K562 (cell line): ENCODE results near the gene NEDD8. TPM values are rescaled to one million over a fixed set of nuclear protein-coding genes. Genes with fewer than 3 reads are reported as not detected.

Experiments used
- CHD1 ChIP-seq: fragments of 200-600 bp; sonication (generic); IDR thresholded peaks from one replicate; pipeline ENCODE4 v1.6.1; 2012; ENCODE audit warnings: mild to moderate bottlenecking, moderate library complexity, low read length, inconsistent platforms
- ESRRA ChIP-seq: fragments of 450-650 bp; IDR thresholded peaks from 2 replicates; pipeline ENCODE4 v1.6.1; 2014; ENCODE audit warnings: low read depth, mild to moderate bottlenecking, moderate library complexity, borderline replicate concordance
- HNRNPL ChIP-seq: fragments of 200-400 bp; formaldehyde crosslinking; IDR thresholded peaks from 2 replicates; pipeline ENCODE4 v1.6.1; 2017; ENCODE audit warnings: low read depth, mild to moderate bottlenecking, low read length
- IRF2 ChIP-seq: sonication (generic); formaldehyde crosslinking; IDR thresholded peaks from 2 replicates; pipeline ENCODE4 v1.8.1; 2022; ENCODE audit warnings: mild to moderate bottlenecking, missing genetic modification reagents
- MGA ChIP-seq: fragments of 450-650 bp; IDR thresholded peaks from 2 replicates; pipeline ENCODE4 v1.6.1; 2016; ENCODE audit warnings: mild to moderate bottlenecking, moderate library complexity
- NR3C1 ChIP-seq: sonication (generic); formaldehyde crosslinking; IDR thresholded peaks from 2 replicates; pipeline ENCODE4 v1.8.1; 2022; ENCODE audit warnings: missing genetic modification reagents
- PYGO2 ChIP-seq: fragments of 450-650 bp; IDR thresholded peaks from 2 replicates; pipeline ENCODE4 v1.6.1; 2016; ENCODE audit warnings: mild to moderate bottlenecking, missing genetic modification characterization, moderate library complexity, missing compliant biosample characterization
- RBFOX2 ChIP-seq: fragments of 200-400 bp; formaldehyde crosslinking; IDR thresholded peaks from 2 replicates; pipeline ENCODE4 v1.6.1; 2017; ENCODE audit warnings: low read depth, mild to moderate bottlenecking, low read length, moderate library complexity
- SP1 ChIP-seq: sonication (generic); formaldehyde crosslinking; IDR thresholded peaks from 2 replicates; pipeline ENCODE4 v1.8.1; 2022; ENCODE audit warnings: mild to moderate bottlenecking, missing genetic modification reagents
- TAL1 ChIP-seq: fragments of 450-650 bp; IDR thresholded peaks from 2 replicates; pipeline ENCODE4 v1.6.1; 2016; ENCODE audit warnings: mild to moderate bottlenecking
- TBL1XR1 ChIP-seq, 2 experiments: IDR thresholded peaks; 2 replicates each; pipeline ENCODE4 v1.6.1; 2012; ENCODE audit warnings: improper control_type of control experiment in 2 of 2, low read length in 2 of 2, mild to moderate bottlenecking in 1 of 2
- ZNF449 ChIP-seq: fragments of 250-450 bp; sonication (Bioruptor Pico); IDR thresholded peaks from 2 replicates; pipeline ENCODE4 v1.8.0; 2022; ENCODE audit warnings: moderate library complexity, mild to moderate bottlenecking, inconsistent platforms
- polyA plus RNA-seq, 8 experiments: library from polyadenylated mRNA; depleted of rRNA in 4 of 8; stranded (reverse) in 5 of 8; unstranded in 3 of 8; fragments of >200 nt; fragmentation: Nextera tagmentation in 2 of 8; fragmentation: Illumina TruSeq in 1 of 8; extraction: Ambion mirVana in 2 of 8; extraction: Trizol in 1 of 8; gene quantifications; 2 replicates each; pipeline versions ENCODE4 v1.2.1 to v1.2.3, GENCODE V29; 2011 to 2014; ENCODE audit warnings: inconsistent platforms in 1 of 8, missing spikeins in 1 of 8
- total RNA-seq, 7 experiments: library from RNA; depleted of rRNA in 6 of 7; stranded (reverse); fragments of >200 nt in 6 of 7; fragmentation: Illumina TruSeq in 2 of 7; extraction: Trizol in 2 of 7; gene quantifications; 2 replicates each; pipeline versions ENCODE4 v1.2.1 to v1.2.3, GENCODE V29; 2011 to 2021; ENCODE audit warnings: low replicate concordance in 1 of 7
- TF ChIP-seq, protein P1 (sequence below): fragments of 450-650 bp; IDR thresholded peaks from 2 replicates; pipeline ENCODE4 v1.6.1; 2017; ENCODE audit warnings: mild to moderate bottlenecking, moderate library complexity

NEDD8 gene
- total and polyA plus RNA-seq, 9 of the 15 experiments (the other 6 are each of a cell fraction or from before 2014, with no cell fraction given): 142 to 691 (median 260) TPM

DNA sequence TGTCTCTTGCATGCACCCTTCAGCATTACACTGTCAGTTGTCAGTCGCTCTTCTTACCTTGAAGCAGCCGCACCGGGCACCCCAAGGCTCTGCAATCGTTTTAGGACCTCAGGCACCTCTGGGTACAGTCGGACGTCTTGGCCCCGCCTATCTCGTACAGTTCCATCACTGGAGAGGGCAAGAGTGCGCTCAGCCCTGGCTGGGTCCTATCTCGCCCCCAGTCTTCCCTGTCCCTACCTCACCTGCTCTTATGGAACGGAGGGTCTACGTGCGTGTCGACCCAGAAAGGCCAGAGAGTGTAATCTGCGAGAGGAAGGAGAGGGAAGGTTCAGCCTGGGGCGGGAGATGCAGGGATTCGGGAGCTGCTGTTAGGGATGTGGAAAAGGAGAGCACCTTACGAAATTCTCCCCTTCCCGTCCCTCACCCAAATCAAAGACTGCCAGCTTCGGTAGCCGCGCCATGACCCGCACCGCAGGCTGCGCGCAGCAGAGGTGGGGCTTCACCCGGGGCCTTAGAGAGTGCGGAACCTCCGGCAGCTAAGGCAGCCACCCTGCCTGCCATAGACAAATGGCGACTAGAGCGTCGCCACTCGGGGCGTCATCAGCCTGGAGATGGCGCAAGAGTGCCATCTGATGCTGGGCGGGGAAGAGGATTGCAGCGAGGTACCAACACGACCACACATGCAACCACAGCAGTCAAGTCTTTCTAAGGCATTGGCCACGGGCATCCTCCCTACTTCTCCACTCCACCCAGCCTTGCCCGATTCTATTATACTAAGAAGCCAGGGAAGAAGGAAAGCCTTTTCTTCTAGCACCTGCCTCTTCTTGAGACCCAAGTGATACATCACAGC is 16.4 kb downstream of the NEDD8 start, which contains the start of gene MDP1 (continued):
- TF ChIP-seq ESRRA: peak; percentile 38; the same call in 1 of the 2 replicates
- peak; percentile 85 for TF ChIP-seq RBFOX2
- TF ChIP-seq HNRNPL: no peak
- no peak for TF ChIP-seq PYGO2 (tag)
- TF ChIP-seq IRF2: no peak
- TF ChIP-seq NR3C1 (CRISPR knock-in tag): no peak
- TF ChIP-seq MGA: no peak
- peak in 1 of 2 experiments; percentile 47; a peak in 1 of 4 replicates for TF ChIP-seq TBL1XR1 (IDR thresholded peaks at IDR 0.05; ENCODE audit: low read length in 2 of 2)
- TF ChIP-seq, protein P1, sequence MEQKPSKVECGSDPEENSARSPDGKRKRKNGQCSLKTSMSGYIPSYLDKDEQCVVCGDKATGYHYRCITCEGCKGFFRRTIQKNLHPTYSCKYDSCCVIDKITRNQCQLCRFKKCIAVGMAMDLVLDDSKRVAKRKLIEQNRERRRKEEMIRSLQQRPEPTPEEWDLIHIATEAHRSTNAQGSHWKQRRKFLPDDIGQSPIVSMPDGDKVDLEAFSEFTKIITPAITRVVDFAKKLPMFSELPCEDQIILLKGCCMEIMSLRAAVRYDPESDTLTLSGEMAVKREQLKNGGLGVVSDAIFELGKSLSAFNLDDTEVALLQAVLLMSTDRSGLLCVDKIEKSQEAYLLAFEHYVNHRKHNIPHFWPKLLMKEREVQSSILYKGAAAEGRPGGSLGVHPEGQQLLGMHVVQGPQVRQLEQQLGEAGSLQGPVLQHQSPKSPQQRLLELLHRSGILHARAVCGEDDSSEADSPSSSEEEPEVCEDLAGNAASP: no peak
- TF ChIP-seq ZNF449 (CRISPR knock-in tag): no peak
- TF ChIP-seq CHD1: no peak
- peak; percentile 63 for TF ChIP-seq SP1 (CRISPR knock-in tag)
- no peak for TF ChIP-seq TAL1
